ENCODE results near the gene SS18.

SS18 gene

GRCh38 chr18:26040051-26040656 is 50.3 kb downstream of the SS18 start:
- TF ChIP-seq CTBP1 (IDR thresholded peaks at IDR 0.05; ENCODE audit: borderline replicate concordance), result no peak
- TF ChIP-seq SP1 (IDR thresholded peaks at IDR 0.05), result no peak
- no peak for TF ChIP-seq NFRKB (IDR thresholded peaks at IDR 0.05)
- no peak for TF ChIP-seq ELF4 (IDR thresholded peaks at IDR 0.05)
- no peak for TF ChIP-seq HDGF (IDR thresholded peaks at IDR 0.05; ENCODE audit: borderline replicate concordance)
- no peak for TF ChIP-seq SUZ12 (IDR thresholded peaks at IDR 0.05)
- TF ChIP-seq LEF1 (IDR thresholded peaks at IDR 0.05; ENCODE audit: borderline replicate concordance), result no peak
- TF ChIP-seq PKNOX1 (IDR thresholded peaks at IDR 0.05), result 0 out of 2 replicates have a peak, but pooled peaks have one; percentile 13
- DNase-seq (ENCODE audit: extremely low spot score), result no peak
- ChIA-PET CTCF (no interaction called here), POLR2A (interaction anchor here (0.9 kb wide), 1 partner anchor 10 kb away, joined by 4 read pairs; no protein-coding TSS in a partner anchor)

GRCh38 chr18:26039203-26039602 is 51.2 kb downstream of the SS18 start:
- POLR2A ChIA-PET, result no interaction called here
- CTCF ChIA-PET, result no interaction called here
- no peak for DNase-seq (ENCODE audit: extremely low spot score)

GRCh38 chr18:26036635-26037034 is 53.8 kb downstream of the SS18 start:
- DNase-seq (ENCODE audit: extremely low spot score), result no peak
- ChIA-PET CTCF (no interaction called here), POLR2A (no interaction called here)
- TF ChIP-seq LEF1 (IDR thresholded peaks at IDR 0.05; ENCODE audit: borderline replicate concordance) (no peak), HDGF (IDR thresholded peaks at IDR 0.05; ENCODE audit: borderline replicate concordance) (no peak), SUZ12 (IDR thresholded peaks at IDR 0.05) (no peak), FOXM1 (IDR thresholded peaks at IDR 0.05; ENCODE audit: borderline replicate concordance) (no peak), FOXK2 (IDR thresholded peaks at IDR 0.05) (no peak), TARDBP (IDR thresholded peaks at IDR 0.05) (no peak), ELF4 (IDR thresholded peaks at IDR 0.05) (no peak), CTBP1 (IDR thresholded peaks at IDR 0.05; ENCODE audit: borderline replicate concordance) (no peak), L3MBTL2 (conservative IDR thresholded peaks at IDR 0.05) (no peak), ZNF384 (IDR thresholded peaks at IDR 0.05) (no peak), PKNOX1 (IDR thresholded peaks at IDR 0.05) (no peak), BHLHE40 (IDR thresholded peaks at IDR 0.05; ENCODE audit: borderline replicate concordance) (no peak), SP1 (IDR thresholded peaks at IDR 0.05) (no peak), FOXA1 (IDR thresholded peaks at IDR 0.05) (no peak), NFRKB (IDR thresholded peaks at IDR 0.05) (no peak), ARNT (IDR thresholded peaks at IDR 0.05) (no peak)

More at GRCh38 chr18:26039203-26039602, 51.2 kb downstream of the SS18 start:
- TF ChIP-seq PKNOX1 (IDR thresholded peaks at IDR 0.05), result no peak
- TF ChIP-seq FOXM1 (IDR thresholded peaks at IDR 0.05; ENCODE audit: borderline replicate concordance), result no peak
- TF ChIP-seq SP1 (IDR thresholded peaks at IDR 0.05), result no peak
- TF ChIP-seq ARNT (IDR thresholded peaks at IDR 0.05), result no peak
- no peak for TF ChIP-seq BHLHE40 (IDR thresholded peaks at IDR 0.05; ENCODE audit: borderline replicate concordance)
- no peak for TF ChIP-seq ZNF384 (IDR thresholded peaks at IDR 0.05)
- no peak for TF ChIP-seq FOXK2 (IDR thresholded peaks at IDR 0.05)
- no peak for TF ChIP-seq NFRKB (IDR thresholded peaks at IDR 0.05)

- ChIA-PET CTCF (no interaction called here), POLR2A (no interaction called here)
- DNase-seq (ENCODE audit: extremely low spot score), result no peak
- no peak for TF ChIP-seq BHLHE40 (IDR thresholded peaks at IDR 0.05; ENCODE audit: borderline replicate concordance)
- TF ChIP-seq SUZ12 (IDR thresholded peaks at IDR 0.05), result no peak
- no peak for TF ChIP-seq FOXM1 (IDR thresholded peaks at IDR 0.05; ENCODE audit: borderline replicate concordance)
- no peak for TF ChIP-seq PKNOX1 (IDR thresholded peaks at IDR 0.05)
- TF ChIP-seq TARDBP (IDR thresholded peaks at IDR 0.05), result no peak
- no peak for TF ChIP-seq LEF1 (IDR thresholded peaks at IDR 0.05; ENCODE audit: borderline replicate concordance)
- TF ChIP-seq SP1 (IDR thresholded peaks at IDR 0.05), result no peak
- no peak for TF ChIP-seq FOXA1 (IDR thresholded peaks at IDR 0.05)
- TF ChIP-seq ZNF384 (IDR thresholded peaks at IDR 0.05), result no peak
- TF ChIP-seq L3MBTL2 (conservative IDR thresholded peaks at IDR 0.05), result no peak
- TF ChIP-seq HDGF (IDR thresholded peaks at IDR 0.05; ENCODE audit: borderline replicate concordance), result no peak
- TF ChIP-seq ELF4 (IDR thresholded peaks at IDR 0.05), result no peak
- no peak for TF ChIP-seq CTBP1 (IDR thresholded peaks at IDR 0.05; ENCODE audit: borderline replicate concordance)
- TF ChIP-seq NFRKB (IDR thresholded peaks at IDR 0.05), result no peak
- no peak for TF ChIP-seq ARNT (IDR thresholded peaks at IDR 0.05)
- TF ChIP-seq FOXK2 (IDR thresholded peaks at IDR 0.05), result no peak
These were observed 55.4 kb downstream of the SS18 start for GRCh38 chr18:26034850-26035497.

GRCh38 chr18:26022585-26022984 is 67.8 kb downstream of the SS18 start:
- no peak for DNase-seq (ENCODE audit: extremely low spot score)
- CTCF ChIA-PET, result no interaction called here
- POLR2A ChIA-PET, result no interaction called here
- TF ChIP-seq FOXK2 (IDR thresholded peaks at IDR 0.05) (no peak), SP1 (IDR thresholded peaks at IDR 0.05) (no peak)
